Stimulated activated CD4-positive, alpha-beta T cell treated with anti-CD3 and anti-CD28 coated beads, Interleukin-1b, Interleukin-23, amount 100 ng/mL, for 1 hour (primary cell): Measurements from ENCODE around the gene APP.
"Not testable (repeated sequence)": the region's sequence is repeated elsewhere in the genome, so short reads cannot be mapped to it uniquely, and the experiment has no call there.

Source experiments
- DNase-seq, 2 donors: peaks; one replicate each; pipeline ENCODE4 v3.0.0-alpha.2; 2020; ENCODE audit warnings: low read depth in 2 of 2

The APP gene

GRCh38 chr21:25944082-25944481 lies 226.5 kb downstream of the APP start:
- DNase-seq: no peak

DNA sequence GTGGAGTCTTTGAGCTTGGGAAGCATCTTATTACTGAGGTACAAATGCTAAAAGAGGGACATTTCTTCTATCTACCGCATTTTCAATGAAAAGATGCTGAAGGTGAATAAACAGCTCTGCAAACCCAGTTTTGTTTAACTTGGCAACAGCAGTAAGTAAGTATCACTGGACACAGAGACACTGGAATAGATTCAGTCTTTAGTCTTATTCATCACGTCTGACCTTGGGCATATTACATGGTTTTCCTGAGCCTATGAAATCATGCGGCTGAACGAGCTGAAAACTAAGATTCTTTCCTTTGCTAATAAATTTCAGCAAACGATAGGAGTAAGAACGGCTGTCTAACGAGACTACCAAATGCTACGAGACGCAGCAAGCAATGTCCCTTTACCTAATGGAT lies 228.4 kb downstream of the APP start:
- no peak for DNase-seq

DNA sequence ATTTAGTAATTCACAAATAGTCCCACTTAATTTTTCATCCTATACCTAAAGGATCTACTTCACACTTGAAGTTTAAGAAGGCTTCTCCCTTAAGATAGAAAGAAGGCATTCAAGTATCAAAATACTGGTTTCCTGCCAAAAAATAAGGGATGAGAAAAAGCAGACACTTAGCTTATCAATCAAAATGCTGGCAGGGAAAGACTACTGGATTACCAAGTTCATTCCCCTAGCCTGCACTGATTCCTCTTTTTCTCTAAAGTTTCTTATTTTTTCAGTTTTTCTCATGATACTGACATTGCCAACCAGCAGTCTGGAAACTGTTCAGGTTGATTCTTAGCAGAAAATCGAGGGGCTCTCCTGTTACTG lies 231.2 kb downstream of the APP start:
- no peak for DNase-seq

DNA sequence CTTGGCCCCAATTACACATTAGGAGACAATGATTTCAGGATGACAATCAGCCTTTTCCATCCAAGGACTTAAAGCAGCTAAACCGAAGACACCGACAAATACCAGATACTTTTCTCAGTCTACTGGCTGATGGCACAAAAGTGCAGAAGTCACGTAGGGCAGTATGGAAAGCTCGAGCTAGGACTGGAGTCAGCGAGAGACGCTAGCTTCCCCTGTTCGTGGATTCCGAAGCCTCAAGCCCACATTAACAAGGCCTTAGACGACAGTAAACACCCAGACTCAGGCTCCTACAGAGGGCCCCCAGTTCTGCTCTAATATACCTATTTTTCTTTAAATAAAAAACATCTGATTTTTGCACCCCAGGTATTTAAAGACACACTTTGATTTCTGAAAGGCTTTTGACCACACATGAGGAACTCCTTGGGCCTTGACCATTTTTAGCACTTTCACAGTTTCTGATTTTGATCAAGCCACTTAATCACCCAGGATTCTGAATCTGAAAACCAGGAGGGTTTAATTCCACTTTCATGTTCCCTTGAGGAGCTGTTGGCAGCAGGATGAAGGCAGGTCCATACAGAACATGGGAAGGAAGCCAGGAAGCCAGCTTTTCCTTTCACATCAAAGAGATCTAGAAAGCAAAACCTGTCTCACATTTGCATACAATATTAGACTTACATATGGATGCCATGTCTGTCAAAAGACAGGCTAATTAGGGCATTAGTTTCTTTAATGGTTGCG lies 231.7 kb downstream of the APP start:
- DNase-seq: no peak

DNA sequence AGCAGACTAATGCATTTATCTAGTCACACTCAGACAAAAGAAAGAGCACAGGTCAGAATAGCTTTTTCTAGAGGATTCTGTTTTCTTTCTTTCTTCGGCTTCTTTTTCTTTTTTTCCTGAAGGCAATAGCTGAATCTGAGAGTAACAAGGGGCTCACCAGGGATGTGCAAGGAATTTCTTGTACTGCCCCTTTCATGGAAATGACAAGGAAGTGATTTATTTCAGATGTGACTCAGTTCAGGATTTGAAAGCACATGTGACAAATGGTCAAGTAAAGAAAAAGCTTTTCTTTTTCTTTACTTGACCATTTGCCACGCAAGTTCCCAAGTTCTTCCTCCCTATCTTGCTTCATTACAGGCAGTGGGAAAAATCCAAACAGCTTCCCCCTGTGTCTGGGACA lies 233.8 kb downstream of the APP start:
- DNase-seq: no peak

DNA sequence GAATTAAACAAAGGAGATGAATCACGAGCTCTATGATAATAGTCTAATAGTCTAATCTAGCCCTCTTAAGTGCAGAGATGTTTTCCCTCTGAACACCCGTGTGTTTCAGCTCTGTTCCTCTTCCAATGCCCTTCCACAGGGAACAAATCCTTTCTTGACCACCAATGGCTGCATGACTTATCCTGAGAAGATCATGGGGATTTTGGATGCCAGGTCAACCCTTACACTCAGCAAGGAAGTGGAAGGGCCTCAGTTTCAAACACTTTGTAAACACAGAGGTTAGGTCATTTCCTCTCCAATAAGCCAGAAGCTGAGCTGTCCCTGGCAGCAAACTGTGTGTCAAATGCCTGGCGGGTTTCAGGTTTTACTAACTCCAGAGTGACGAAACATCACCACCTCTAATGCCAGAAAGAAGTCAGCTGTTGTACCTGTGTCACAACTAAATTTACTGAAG lies 235.8 kb downstream of the APP start:
- no peak for DNase-seq

- no peak for DNase-seq
These were observed 236.4 kb downstream of the APP start for GRCh38 chr21:25934130-25934529.

DNA sequence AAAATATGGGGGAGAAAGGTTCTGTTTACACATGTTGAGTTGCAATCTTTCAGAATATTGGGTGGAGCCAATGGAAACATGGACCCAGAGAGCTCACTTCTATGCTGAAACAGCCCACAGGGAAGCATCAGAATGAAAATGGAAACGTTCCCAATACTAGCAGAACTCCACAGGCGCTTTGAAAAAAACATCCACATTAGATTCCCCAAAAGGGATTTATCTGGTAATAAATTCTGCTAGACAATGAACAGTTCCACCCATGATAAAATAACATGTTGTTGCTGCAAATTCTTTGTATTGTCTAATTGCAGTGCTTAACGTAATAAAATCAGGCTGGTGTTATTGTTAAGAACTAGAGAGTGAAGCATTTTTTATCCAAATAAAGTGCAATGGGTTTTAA lies 238.8 kb downstream of the APP start:
- no peak for DNase-seq

DNA sequence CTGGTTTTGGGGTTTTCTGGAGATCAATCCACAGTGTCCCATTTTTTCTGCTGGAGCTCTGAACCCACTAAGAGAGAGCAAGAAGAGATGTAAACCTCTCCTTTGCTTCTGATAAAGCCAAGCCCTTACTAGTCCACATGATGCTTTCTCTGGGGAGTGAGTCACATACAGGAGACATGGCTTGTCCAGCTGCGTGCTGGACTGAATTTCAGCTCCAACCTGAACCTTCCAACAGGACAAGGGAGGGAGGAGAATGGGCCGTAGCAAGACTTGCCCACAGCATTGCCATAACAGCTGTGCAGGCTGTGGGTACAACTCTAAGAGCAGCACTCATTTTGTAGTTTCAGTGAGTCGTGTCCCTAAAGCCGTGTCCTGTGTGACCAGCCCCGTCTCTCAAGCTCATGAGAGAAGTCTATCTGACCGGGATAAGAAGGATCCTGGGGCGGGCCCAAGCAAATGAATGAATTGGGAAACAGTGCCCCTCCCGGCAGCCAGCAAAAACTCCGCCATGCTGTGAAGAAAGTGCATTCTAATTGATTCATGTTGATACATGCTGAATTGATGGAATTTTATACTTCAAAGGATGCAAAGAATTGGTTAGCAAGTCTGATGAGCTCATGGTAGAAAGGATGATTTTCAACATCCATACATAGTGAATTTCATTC lies 240.6 kb downstream of the APP start:
- no peak for DNase-seq

GRCh38 chr21:25927195-25927880 lies 243.2 kb downstream of the APP start:
- DNase-seq: no peak

GRCh38 chr21:25925936-25926335 lies 244.6 kb downstream of the APP start:
- DNase-seq: no peak

- no peak for DNase-seq
These were observed 245.3 kb downstream of the APP start for GRCh38 chr21:25925064-25925800.

DNA sequence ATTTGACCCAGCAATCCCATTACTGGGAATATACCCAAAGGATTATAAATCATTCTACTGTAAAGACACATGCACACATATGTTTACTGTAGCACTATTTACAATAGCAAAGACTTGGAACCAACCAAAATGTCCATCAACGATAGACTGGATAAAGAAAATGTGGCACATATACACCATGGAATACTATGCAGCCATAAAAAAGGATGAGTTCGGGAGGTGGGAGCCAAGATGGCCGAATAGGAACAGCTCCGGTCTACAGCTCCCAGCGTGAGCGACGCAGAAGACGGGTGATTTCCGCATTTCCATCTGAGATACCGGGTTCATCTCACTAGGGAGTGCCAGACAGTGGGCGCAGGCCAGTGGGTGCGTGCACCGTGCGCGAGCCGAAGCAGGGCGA lies 252.4 kb downstream of the APP start:
- not testable (repeated sequence) for DNase-seq

DNA sequence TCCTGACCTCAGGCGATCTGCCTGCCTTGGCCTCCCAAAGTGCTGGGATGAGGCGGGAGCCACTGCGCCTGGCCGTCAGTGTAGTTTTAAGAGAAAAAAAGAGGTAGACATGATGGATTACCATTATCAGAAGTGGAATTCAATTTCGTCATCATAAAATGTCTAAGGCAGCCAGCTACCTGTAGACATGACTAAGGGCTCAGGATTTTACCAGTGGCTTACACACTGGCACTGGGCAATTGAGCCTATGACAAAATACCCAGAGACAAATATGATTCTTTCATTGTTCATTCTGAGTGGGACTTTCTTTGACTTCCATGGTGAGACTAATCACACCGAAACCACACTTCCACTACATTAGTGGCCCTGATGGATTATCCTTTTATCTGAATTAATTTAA lies 254.3 kb downstream of the APP start:
- no peak for DNase-seq

GRCh38 chr21:25913479-25913878 lies 257.1 kb downstream of the APP start:
- no peak for DNase-seq

GRCh38 chr21:25912402-25912746 lies 258.2 kb downstream of the APP start:
- no peak for DNase-seq

DNA sequence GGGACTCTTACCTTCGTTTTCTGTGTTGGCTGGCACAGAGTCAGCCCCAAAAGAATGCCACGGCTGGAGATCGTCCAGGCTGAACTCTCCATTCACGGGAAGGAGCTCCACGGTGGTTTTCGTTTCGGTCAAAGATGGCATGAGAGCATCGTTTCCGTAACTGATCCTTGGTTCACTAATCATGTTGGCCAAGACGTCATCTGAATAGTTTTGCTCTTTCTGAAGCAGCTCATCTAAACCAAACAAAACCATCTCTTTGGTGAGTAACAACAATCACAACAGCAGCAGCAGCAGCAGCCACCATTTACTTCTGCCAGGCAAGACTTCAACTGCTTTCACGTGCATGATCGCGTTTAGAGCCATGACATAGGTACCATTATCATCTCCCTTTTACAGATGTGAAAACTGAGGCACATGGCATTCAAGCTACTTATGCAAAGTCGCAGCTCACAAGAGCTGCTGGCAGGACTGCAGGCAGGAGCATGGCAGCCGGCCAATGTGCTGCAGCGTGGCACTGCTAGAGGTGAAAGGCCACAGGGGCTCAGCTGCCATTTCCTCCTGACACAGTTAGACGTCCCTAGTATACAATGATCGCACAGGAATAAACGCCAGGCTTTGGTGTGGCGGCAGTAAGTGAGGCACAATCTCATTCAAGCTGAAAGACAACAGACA lies 258.7 kb downstream of the APP start:
- DNase-seq: no peak

GRCh38 chr21:25910809-25911208 lies 259.8 kb downstream of the APP start:
- no peak for DNase-seq

DNA sequence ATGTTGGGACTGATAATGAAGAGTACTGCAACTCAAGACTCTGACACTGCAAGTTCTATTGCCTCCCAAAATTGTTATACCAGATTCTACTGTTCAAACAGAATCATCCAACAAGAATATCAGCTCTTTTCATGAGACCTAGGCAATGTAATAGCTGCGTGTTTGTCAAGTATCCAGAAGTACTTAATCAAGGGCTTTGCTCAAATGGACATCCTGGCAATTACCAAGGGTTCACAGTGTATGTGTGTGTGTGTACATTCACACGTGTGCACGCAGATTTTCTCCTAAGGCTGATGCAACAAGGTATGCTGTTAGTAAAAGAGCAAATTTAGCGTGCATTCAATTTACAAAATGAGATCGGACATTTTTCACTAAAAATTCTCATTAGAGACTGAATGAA lies 261.2 kb downstream of the APP start:
- no peak for DNase-seq

DNA sequence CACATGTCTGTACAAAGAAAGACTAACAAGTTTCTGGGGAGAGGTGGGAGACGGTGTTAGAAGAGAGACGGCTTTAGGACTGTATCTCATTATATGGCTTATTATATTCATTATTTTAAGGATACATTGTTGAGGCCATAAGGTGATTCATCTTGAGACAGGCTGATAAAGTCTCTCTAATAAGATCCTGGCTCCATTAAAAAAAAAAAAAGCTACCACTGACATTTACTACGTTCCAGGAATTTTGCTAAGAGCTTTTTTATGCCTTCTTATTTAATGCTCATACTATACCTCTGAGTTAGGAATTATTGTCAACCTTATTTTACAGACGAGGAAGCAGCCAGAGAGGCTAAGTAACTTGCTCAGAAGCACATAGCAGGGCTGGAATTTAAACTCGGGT lies 262.1 kb downstream of the APP start:
- DNase-seq: no peak

- DNase-seq: no peak
These were observed 262.8 kb downstream of the APP start for GRCh38 chr21:25907573-25908275.
